ENCODE data around the gene FASLG. TPM values are rescaled to one million over a fixed set of nuclear protein-coding genes. Genes with fewer than 3 reads are reported as not detected.

Gene FASLG
- total and polyA plus RNA-seq, 8 donors, result 0.05 to 0.12 TPM; not detected in 6

DNA sequence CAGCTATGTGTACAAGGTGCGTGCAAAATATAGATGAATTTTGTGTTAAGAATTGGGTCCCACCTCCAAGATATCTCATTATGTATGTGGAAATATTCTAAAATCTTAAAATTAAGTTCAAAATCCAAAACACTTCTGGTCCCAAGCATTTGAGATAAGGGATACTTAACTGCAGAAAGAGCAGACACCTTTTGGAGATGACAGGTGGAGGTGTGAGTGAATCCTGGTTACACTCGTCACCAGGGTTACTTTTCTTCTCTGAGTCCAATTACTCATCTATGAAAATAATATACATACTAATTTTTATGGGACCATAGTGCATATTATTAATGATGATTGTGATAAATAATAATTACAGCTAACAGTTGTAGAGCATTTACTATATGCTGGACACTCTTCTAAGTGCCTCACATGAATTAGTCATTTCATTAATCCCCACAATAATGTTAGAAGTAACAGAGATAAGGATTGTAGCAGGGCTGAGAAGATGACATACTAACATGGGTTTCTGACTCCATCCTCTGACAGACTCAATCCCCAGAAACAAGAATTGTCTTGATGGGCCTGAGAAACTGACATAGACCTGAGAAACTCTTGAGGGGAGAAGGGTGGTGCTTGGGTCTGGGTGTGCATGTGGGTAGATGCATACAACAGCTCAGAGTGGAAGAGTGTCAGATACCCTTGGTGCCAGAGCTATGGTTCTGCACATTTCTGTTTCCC, 8.3 kb upstream of the FASLG start:
- no peaks in the 10 kb centered on the region for H3K4me1 ChIP-seq
- DNase-seq, result no peak
- H3K27ac ChIP-seq, result no peak overlapping the region
- intact Hi-C loops (cut with DNase I; ENCODE audit: low total_unique reads), result no loop called here
- no peak overlapping the region for H3K4me3 ChIP-seq
- 86 to 94% (median 90%) methylated on average over 2 of the region's 2 CpGs for WGBS, 5 donors
- no peaks in the 10 kb centered on the region for H3K9me3 ChIP-seq
- no peaks in the 10 kb centered on the region for H3K27me3 ChIP-seq
- H3K36me3 ChIP-seq, result no peaks in the 10 kb centered on the region
- TF ChIP-seq EP300 (IDR thresholded peaks at IDR 0.05), result no peak
- no peak for TF ChIP-seq POLR2AphosphoS5 (IDR thresholded peaks at IDR 0.05)
- TF ChIP-seq POLR2A (IDR thresholded peaks at IDR 0.05), result no peak
- TF ChIP-seq, protein P1, sequence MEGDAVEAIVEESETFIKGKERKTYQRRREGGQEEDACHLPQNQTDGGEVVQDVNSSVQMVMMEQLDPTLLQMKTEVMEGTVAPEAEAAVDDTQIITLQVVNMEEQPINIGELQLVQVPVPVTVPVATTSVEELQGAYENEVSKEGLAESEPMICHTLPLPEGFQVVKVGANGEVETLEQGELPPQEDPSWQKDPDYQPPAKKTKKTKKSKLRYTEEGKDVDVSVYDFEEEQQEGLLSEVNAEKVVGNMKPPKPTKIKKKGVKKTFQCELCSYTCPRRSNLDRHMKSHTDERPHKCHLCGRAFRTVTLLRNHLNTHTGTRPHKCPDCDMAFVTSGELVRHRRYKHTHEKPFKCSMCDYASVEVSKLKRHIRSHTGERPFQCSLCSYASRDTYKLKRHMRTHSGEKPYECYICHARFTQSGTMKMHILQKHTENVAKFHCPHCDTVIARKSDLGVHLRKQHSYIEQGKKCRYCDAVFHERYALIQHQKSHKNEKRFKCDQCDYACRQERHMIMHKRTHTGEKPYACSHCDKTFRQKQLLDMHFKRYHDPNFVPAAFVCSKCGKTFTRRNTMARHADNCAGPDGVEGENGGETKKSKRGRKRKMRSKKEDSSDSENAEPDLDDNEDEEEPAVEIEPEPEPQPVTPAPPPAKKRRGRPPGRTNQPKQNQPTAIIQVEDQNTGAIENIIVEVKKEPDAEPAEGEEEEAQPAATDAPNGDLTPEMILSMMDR (IDR thresholded peaks at IDR 0.05), result no peak

DNA sequence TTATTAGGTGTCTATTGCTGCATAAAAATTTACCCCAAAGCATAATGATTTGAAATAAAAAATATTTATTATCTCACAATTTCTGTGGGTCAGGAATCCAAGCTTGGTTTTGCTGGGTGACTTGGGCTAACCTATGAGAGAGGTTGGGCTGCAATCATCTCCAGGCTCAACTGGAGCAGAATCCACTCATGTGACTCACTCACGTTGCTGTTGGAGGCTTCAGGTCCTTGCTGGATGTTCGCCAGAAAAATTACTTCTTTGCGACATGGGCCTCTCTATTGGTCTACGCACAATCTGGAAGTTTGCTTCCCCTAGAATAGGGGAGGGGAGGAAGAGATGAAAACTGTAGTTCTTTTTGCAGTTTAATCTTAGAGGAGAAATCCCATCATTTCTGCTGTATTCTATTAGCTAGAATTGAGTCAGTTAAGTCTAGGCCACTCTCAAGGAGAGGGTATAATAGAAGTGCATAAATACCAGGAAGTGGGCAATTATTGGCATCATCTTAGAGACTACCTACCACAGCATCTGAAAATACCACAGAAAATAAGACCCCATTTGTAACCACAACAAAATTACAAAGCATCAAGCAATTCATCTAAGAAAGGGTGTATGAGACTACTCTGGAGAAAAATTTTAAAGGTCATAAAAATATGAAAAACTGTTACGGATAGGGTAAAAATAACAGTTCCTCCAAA, 5.7 kb upstream of the FASLG start:
- Histone ChIP-seq H3K27ac (no peak overlapping the region), H3K4me3 (no peak overlapping the region), H3K4me1 (no peaks in the 10 kb centered on the region), H3K9me3 (no peaks in the 10 kb centered on the region), H3K36me3 (no peaks in the 10 kb centered on the region), H3K27me3 (no peaks in the 10 kb centered on the region)
- DNase-seq, result no peak
- intact Hi-C loops (cut with DNase I; ENCODE audit: low total_unique reads), result no loop called here
- TF ChIP-seq POLR2A (IDR thresholded peaks at IDR 0.05) (no peak), EP300 (IDR thresholded peaks at IDR 0.05) (no peak), POLR2AphosphoS5 (IDR thresholded peaks at IDR 0.05) (no peak)
- TF ChIP-seq, protein P1 (IDR thresholded peaks at IDR 0.05), result no peak
- 35 to 59% (median 52%) methylated on average over 5 of the region's 5 CpGs for WGBS, 5 donors

DNA sequence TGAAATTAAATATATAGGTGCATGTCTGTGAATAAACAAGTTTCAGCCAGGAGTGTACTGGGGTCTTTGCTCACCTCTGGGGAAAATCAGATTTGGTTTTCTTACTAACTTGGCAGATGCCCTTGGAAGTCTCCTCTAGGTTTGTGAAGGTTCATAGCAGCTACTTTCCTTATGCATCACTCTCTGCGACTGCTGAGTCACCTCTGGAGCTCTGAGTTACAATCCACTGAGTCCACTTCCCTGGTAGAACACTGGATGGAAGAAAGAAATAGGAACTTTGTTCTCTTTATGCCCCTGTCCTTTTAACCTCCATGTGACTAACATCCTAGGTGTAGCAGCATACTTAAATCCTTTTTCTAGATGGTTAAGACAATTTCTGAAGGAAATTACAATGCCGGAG, 4.4 kb upstream of the FASLG start:
- Histone ChIP-seq H3K4me1 (no peaks in the 10 kb centered on the region), H3K9me3 (no peaks in the 10 kb centered on the region), H3K36me3 (no peaks in the 10 kb centered on the region), H3K4me3 (no peak overlapping the region), H3K27me3 (no peaks in the 10 kb centered on the region), H3K27ac (no peak overlapping the region)
- 82 to 93% (median 92%) methylated on average over 2 of the region's 2 CpGs for WGBS, 5 donors
- no peak for DNase-seq
- intact Hi-C loops (cut with DNase I; ENCODE audit: low total_unique reads), result no loop called here
- TF ChIP-seq POLR2AphosphoS5 (IDR thresholded peaks at IDR 0.05), result no peak
- no peak for TF ChIP-seq EP300 (IDR thresholded peaks at IDR 0.05)
- TF ChIP-seq POLR2A (IDR thresholded peaks at IDR 0.05), result no peak
- TF ChIP-seq, protein P1 (IDR thresholded peaks at IDR 0.05), result no peak

DNA sequence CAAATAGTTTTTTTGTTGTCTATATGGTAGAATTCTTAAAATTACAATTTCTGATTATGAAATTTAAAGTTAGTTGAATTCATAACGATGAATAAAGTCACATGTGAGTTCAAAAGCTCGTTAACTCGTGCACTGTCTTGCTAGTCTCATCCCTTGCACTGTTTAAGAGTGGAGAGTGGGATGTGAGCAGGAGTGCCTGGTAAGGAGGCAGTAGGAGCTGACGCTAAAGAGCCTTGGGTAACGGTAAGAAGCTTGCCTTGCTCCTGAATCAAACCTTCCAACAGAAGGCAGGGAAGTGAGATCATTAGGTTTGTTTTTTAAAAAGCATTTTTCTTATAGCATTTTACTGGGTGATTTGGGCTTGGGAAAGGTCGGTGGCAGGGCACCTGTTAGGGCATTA, 2.3 kb upstream of the FASLG start:
- WGBS, 5 donors, result 73 to 89% (median 79%) methylated on average over 6 of the region's 6 CpGs
- DNase-seq, result no peak
- intact Hi-C loops (cut with DNase I; ENCODE audit: low total_unique reads), result no loop called here
- Histone ChIP-seq H3K27me3 (no peaks in the 10 kb centered on the region), H3K9me3 (no peaks in the 10 kb centered on the region), H3K36me3 (no peaks in the 10 kb centered on the region), H3K27ac (no peak overlapping the region), H3K4me1 (no peaks in the 10 kb centered on the region), H3K4me3 (no peak overlapping the region)
- TF ChIP-seq POLR2AphosphoS5 (IDR thresholded peaks at IDR 0.05), result no peak
- TF ChIP-seq, protein P1 (IDR thresholded peaks at IDR 0.05), result no peak

All from stomach (tissue), 9 donors.